HG03460 (cell line): Measurements from ENCODE around the gene ZNF202.
"Not testable (repeated sequence)": the region's sequence is repeated elsewhere in the genome, so short reads cannot be mapped to it uniquely, and the experiment has no call there.

Experiments
- ATAC-seq: cut with Tn5 transposase; IDR thresholded peaks from one replicate; pipeline ENCODE4 v1.9.1; 2021; ENCODE audit not compliant: unreplicated experiment

The ZNF202 gene

DNA sequence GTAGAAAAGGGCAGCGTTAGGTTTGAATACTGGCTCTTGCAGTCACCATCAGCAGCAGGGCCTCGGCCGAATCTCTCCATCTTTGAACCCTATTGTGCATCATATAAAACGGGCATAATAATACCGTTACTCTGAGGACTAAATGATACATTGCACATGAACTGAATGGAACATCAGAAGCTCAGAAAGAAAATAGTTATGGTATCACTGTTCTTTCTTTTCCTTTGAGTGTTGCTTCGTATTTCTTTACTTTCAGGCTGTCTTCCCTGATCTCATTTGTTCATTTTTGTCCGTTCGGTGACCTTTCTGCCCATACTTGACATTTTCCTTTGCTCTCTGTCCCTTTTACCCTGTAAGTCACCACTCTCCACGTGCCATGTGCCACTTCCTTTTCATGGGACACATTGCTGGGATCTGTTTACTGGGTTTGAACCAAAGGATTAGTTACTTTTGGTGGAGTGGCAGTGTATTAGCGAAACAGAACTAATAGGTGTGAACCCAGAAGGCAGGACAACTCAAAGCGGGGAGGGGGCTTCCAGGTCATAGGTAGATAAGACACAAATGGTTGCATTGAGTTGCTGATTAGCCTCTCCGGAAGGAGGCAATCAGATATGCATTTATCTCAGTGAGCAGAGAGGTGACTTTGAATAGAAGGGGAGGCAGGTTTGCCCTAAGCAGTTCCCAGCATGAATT, 717 bp upstream of the ZNF202 start:
- ATAC-seq = no peak

DNA sequence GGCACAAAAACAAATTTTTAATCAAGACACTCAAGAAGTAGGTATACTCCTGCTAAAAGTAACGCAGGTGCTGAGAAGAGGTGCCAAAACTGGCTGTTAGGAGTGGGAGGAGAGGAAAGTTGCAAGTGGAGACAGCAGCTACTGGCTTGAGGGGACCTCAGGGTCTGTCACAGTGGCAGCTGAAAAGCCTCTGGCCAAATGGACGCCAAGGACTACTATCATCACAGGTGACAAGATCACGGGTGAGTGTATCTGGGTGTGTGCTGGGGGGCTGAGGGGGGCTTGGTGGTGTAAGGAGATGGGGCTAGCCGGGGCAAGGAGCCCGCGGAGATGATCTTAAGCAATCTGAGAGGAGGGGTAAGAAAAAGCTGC, 687 bp downstream of the ZNF202 start:
- peak; percentile 7 for ATAC-seq

DNA sequence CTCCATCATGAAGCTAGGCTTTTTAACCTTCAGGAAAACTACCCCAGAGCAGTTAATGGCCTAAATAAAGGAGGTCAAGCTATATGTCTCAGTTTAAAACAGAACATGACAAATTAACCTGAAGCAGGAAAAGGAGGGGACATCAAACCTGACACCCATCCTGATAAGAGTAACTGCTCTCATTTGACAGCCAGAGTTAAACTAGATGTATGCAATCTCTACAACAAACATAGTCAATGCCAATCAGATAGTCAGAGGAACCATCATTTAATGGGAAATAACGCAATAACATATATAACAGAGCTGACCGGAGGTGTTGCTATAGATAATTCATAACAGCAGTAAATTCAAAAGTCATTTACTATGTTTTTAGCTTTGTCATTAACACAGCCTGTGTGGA, 3.1 kb downstream of the ZNF202 start:
- ATAC-seq = no peak

DNA sequence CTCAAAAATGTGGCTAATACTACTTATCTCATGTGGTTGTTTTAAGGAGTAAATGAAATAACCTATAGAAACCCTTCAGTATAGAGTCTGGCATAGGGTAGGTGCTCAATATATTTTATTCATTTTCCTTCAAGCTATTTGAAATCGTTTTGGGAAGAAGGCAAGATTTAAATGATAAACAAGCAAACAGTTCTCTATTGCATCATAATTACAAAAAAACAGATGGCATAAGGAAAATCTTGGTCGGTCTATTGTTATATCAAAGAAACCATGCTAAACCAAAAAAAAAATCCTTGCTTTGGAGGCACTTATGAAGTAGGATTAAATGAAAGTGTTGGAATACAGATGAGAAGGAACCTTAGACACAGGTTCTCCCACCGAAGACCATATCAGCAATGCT, 4.7 kb downstream of the ZNF202 start:
- no peak for ATAC-seq

DNA sequence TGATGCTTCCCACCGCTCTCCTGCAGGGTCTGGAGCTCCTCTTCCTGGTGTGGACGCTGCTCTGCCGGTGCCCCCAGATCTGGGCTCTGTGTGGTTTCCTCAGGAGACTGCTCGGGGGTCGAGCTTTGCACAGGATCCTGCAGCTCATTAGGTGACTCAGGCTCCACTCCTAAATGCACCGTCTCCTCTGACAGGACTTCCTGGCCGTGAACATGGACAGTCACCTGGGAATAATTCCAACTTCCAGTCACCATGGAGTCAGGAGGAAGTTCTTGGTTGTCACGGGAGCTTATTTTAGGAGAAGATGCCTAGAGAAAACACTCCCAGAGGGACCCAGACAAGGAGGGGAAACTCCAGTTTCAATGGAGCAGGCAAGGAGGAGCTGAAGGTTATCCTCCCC, 11.9 kb downstream of the ZNF202 start:
- ATAC-seq = no peak

DNA sequence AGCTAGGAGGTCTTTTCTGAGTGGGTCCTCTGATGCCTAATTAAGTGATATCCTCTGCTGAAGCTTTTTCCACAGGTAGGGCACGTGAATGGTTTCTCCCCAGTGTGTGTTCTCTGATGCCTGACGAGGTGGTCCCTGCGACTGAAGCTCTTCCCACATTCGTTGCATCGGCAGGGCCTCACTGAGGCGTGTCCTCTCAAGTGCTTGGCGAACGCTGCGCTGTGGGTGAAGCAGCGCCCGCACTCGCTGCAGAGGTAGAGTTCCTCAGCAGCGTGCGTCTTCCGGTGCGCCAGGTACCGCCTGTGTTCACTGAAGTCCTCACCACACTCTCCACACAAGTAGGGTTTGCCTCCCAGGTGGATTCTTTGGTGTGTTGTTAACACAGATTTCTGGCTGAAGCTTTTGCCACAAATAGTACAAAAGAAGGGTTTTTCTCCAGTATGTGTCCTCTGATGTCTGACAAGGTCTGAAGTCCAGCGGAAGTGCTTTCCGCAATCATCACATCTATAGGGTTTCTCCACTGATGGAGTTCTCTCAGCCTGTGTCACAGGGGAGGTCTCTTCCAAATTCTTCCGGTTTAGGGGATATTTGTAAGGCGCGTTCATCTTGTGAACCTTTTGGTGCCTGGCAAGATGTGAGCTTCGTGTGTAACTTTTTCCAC, 15.3 kb downstream of the ZNF202 start:
- ATAC-seq = no peak

DNA sequence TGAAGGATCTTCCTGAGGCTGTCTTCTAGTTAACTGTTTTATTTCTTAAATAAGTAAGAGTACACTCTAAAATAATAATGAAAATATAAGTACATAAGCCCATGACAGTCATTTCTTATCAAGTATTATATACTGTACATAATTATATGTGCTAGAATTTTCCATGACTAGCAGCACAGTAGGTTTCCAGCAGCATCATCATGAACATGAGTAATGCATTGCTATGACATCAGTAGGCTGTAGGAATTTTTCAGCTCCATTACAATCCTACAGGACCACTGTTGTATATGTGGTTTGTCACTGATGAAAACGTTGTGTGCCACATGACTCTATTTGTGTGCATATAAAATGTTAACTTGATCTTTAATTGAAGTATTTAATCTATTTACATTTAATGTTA, 22.0 kb downstream of the ZNF202 start:
- no peak for ATAC-seq

DNA sequence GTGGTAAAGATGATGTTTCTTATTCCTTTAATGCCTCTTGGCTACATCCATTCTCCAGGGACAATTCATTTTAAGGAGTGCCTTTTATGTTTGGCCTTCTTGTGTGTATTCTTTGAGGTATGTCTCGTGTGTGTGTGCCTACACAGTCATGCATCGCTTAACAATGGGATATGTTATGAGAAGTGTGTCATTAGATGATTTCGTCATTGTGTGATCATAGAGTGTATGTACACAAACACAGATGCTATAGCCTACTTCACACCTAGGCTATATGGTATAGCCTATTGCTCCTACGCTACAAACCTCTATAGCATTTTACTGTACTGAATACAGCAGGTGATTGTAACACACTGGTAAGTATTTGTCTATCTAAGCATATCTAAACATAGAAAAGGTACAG, 23.0 kb downstream of the ZNF202 start:
- ATAC-seq = no peak

DNA sequence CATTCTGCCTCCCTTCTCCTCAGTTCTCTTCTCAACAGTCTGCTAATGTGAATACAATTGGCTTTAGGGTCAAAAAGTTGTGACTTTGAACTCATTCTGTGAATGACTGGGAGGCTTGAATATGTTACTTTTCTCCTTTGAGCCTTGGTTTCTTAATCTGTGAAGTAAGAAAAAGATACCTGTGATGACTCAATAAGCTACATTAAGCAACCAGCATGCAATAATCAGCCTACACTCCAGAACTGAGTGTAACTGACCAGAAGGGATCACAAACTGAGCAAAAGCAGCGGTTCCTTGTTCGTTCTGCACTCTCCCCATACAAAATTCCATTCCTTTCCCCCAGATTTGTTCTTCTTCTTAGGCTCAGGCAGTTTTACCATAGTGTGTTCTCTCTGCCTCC, 23.4 kb downstream of the ZNF202 start:
- ATAC-seq = no peak

DNA sequence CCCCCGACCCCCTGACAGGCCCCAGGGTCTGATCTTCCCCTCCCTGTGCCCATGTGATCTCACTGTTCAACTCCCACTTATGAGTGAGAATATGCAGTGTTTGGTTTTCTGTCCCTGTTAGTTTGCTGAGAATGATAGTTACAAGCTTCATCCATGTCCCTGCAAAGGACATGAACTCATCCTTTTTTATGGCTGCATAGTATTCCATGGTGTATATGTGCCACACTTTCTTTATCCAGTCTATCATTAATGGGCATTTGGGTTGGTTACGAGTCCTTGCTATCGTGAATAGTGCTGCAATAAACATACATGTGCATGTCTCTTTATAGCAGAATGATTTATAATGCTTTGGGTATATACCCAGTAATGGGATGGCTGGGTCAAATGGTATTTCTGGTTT, 28.8 kb downstream of the ZNF202 start:
- not testable (repeated sequence) for ATAC-seq

DNA sequence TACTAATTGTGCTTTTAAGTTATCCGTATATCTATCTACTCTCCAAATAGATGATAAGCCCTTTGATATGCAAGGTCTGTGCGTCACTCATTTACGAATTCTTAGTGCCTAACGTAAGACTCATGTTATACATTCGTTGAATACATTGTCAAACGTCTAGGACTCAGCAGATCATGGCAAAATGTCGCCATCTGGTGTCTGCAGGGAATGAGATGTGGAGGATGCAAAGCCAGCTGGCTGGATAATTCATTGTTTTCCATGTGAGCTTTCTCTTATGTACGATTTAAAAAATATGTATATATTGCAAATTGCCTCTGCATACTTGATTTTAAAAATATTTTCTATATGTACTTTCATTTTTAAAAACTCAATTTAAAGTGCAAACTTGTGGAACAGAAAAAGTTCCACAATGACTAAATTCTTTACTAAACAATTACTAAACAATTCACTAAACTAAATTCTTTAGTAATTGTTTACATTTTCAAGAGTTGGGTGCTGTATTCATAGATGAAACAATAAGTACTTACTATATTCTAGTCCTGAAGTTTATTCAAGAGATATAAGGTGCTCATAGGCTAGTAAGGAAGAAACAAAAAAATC, 33.8 kb downstream of the ZNF202 start:
- ATAC-seq = no peak

DNA sequence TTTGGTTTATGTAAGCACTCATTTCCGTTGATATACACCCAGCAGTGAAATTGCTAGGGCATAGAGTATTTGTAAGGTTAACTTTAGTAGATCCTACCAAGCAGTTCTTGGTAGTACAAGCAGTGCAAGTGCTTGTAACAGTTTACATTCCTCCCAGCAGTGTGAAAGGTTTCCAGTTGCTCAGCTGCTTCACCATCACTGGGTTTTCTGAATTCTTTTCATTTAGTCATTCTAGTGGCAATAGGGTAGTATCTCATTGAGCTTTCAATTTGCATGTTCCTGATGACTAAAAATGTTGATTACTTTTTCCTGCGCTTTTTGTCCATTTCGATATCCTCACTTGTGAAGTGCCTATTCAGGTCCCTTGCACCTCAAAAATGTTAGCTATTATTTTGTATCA, 34.3 kb downstream of the ZNF202 start:
- no peak for ATAC-seq

DNA sequence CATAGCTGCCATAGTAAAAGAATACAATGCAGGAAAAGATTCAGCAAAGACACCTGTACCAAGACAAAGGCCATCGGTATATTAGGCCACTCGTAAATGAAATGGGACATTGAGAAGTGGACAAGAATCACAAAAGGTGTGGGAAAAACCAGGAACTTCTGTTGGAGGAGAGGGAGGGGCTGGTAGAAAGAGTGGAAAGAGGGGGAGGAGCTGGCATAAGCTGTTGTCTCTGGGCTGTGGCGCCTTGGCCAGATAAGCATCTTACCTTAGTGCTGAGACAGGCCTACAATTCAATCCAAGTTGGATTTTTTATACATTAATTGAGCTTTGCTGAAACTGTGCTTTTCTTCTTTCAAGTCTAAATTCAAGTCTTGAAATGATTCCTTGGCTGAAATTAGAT, 37.1 kb downstream of the ZNF202 start:
- no peak for ATAC-seq

DNA sequence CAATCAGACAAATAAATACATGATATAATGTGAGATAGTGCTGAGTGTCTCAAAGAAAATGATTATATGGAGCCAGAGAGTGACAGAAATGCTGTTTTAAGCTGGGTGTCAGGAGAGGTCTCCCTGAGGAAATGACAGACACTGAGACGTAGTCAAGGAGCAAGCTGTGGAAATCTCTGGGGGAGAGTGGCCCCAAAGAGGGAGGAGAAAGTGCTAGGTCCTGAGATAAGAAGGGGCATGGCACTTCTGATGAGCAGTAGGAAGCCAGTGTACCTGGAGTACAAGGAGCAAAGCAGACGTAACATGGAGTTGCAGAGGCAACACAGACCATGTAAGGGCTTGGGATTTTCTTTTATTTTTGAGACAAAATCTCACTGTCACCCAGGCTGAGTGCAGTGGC, 38.8 kb downstream of the ZNF202 start:
- no peak for ATAC-seq

DNA sequence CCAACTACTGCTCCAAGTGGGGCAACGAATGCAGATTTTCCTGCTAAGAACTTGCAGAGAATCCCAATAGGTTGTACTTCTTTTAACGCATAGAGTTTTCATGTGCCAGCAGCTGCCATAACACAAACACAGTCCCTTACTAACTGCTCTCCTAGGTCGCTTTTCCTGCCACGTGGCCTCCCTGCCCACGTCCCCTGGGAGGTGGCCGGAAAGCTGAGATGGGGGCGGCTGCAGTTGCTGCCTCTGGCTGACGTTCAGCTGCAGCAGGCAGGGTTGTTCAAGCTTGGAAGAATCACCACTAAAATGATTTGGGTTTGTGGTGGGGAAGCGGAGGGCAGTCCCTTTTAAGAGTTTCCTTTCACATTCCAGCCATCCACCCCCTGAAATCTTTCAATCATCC, 39.3 kb downstream of the ZNF202 start:
- ATAC-seq = no peak

DNA sequence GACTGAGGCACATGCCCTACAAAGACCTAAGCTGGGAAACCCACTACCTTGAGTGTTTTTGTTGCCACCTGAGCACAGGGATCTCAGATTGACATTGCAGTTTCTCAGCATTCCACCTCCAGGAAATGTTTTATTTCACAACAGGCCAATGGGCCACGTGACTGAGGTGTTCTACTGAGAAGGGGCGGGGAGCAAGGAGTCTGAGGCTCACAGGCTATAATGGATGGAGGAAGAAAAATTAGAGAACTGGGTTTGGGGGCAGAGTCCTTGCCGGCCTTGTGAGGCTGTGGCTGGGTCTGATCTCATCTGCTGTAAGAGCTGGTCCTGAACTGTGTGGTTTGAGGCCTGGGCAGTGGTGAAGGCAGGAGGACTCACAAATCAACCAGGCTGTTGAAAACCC, 40.7 kb downstream of the ZNF202 start:
- no peak for ATAC-seq

DNA sequence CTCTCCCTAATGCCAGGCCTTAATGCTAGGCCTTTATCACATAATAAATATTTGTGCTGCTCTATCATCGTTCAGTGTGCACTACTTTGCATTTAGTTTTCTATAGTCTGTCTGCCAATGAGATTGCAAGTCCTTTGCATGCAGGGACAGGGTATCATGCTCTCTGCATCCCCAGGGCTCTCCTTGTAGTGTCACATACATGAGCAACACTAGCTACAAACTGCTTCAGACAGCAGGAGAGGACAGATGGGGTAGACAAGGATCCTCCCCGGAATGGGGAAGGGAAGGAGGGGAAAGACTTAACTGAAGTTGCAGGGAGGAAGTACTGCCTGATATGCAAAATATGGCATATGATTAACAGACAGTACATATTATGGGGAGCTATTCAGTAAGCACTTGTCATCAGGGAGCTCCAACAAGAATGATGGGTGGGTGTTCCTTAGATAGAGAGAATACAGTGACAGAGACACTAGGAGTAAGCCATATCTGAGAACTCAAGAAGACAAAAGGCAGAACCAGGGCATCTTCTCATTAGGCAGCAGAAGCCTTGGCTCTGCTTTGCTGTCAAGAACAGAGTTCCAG, 42.8 kb downstream of the ZNF202 start:
- ATAC-seq = no peak

DNA sequence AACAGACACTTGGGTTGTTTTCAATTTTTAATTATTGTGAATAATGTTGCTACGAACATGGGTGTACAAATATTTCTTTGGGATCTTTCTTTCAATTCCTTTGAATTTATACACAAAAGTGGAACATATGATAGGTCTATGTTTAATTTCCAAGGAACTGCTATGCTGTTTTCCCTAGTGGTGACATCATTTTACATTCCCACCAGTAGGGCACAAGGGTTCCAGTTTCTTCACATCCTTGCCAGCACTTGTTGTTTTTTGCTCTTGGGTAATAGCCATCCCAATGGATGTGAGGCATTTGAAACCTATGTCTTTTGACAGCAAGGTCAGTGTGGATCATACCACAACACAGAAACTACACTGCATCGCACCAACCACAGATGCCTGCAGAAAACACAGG, 45.3 kb downstream of the ZNF202 start:
- ATAC-seq = no peak

DNA sequence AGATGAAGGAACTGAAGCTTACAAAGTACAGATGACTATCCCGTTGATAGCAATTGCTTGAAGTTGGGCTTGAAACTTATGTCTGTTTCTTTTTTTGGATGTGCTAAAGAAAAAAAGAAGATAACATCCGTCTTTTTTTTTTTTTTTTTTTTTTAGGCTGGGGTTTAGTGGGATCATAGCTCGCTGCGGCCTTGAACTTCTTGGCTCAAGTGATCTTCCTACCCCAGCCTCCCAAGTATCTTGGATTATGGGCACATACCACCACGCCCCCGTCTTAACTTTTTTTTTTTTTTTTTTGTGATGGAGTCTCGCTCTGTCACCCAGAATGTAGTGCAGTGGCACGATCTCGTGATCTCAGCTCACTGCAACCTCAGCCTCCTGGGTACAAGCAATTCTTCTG, 46.2 kb downstream of the ZNF202 start:
- ATAC-seq = no peak

DNA sequence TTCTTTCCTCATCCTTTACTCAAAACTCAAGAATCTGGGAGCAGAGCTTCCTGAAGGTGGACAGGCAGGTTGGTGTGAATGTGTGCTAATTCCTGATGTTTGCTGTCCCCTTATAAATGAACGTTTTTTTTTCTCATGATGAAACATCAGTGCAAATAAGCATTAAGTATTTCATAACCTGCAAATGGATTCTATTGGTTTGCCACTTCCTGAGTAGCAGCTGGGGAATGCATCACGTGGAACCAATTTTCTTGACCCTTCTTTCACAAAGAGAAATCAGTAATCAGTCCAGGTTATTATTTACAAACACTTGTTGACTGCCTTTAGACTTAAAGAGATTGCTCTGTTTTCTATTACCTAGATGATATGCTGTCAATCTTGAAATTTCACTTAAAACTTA, 46.9 kb downstream of the ZNF202 start:
- no peak for ATAC-seq

DNA sequence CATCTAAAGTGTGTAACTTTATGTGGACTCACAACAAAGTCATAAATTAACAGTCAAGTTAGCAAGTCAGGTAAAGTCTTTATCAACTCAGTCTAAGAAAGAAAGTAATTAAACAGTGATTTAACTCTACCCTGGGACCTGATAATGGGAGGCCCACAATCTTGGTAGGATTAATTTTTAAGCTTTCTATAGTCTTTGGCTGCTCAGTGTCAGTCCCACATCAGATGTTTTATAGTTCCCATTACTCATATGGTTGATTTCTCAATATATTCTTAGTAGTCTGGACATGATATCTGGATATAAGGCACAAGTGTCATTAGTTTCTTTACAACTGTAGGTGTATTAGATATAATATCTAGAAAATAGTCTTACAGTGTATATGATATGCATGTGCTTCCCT, 48.5 kb downstream of the ZNF202 start:
- no peak for ATAC-seq

DNA sequence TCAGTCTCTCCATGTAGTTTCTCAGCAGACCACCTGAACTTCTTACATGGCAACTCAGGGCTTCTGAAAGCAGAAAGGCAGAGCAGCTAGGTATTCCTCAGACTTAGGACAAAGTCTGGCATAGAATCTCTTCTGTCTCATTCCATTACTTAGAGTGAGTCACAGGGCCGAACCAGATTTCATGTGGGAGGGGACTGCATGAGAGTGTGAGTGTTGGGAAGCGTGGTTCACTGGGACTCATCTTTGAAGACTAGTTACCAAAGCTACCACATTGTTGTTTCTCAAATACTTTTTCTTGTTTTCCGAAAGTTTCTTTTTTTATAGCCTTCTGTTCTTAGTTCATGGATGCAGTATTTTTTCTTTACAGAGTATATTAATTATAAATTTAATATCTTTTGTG, 51.0 kb downstream of the ZNF202 start:
- ATAC-seq = no peak
